ENCODE results near the gene GPR183. TPM values are rescaled to one million over a fixed set of nuclear protein-coding genes. Genes with fewer than 3 reads are reported as not detected.

The GPR183 gene
- total RNA-seq, 1 donor from 2014 or later: 7.7 TPM

DNA sequence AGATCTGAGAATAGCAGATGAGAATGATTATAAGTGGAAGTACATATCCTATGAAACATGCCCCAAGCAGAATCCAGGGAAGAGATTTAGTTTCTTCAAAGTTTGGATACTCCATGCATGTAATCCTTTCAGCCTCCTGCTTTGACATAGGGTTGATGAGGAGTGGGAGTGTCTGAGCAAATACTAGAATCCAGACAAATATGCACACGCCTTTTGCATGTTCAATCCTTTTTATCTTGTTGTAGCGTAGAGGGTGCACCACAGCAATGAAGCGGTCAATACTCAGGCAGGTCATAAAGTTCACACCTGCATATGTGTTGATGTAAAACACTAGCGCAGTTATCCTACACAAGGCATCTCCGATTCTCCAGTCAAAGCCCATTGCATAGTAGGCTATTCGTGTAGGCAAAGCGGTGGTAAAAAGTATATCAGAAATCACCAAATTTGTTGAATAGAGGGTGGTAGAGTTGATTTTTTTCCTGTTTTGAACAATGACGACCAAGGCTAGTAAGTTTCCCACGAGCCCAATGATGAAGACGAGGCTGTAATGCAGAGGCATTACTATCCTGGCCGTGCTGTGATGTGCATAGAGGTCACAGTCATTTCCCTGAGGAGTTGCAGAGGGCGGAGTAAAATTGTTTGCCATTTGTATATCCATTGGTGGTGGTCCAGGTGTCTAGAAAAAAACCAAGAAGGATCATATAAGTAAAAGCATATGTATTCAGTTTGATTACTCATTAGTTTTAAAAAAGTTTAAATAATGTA is 11.5 kb downstream of the GPR183 start:
- DNase-seq (ENCODE audit: low spot score): no peak

DNA sequence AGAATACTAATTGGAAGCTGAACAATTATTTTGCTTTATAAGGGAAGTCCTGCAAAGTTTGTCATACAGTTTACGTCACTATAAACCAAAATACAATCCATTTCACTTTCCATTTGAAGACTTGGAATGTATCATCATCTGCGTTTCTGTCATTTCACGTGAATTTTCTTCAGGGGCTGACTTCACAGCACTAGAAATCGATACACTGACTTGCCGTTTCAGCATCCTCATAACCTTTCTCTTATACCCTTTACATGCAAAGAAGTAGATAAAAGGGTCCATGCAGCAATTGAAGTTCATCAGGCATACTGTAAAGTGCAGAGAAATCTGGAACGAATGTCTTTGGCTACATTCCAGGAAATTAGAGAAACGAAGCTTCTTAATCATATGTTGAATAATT is 12.2 kb downstream of the GPR183 start:
- no peak for DNase-seq (ENCODE audit: low spot score)

DNA sequence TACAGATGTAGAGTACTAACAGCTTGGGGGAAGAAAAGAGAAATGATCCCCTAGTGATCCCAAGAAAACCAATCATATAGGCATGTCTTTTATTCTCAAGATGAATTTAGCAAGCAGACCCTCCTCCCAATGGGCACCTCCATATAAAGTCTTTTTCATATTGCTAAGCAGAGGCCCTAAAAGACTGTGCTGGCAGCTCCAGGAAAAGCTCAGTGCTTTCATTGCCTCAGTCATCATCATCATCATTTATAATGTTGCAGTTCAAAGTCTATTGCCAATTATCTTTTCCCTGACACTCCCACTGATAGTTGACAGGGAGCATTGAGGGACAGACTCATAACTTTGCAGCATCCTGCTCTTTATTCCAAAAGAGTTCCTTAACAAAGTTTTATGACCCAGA is 13.0 kb downstream of the GPR183 start:
- no peak for DNase-seq (ENCODE audit: low spot score)

DNA sequence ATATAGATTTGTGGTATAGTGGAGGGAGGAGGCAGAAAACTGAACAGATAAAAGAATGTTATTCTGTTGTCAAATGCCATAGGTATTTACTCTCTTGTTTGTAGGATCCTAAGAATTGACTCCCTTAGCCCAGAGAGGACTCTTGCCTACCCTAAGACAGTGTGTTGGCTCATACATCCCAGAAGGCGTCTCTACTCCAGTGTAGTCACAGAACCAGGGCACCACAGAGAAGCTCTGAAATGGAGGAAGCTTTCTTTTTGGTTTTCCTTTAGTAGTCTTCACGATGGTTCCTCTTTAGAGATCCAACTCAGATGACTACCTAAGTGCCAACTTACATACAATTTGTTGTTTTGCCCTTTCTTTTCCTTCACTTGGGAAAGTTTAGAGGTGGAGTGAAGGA is 14.0 kb downstream of the GPR183 start:
- no peak for DNase-seq (ENCODE audit: low spot score)

- DNase-seq (ENCODE audit: low spot score): no peak
These were observed 16.3 kb downstream of the GPR183 start for GRCh38 chr13:99290894-99291293.

DNA sequence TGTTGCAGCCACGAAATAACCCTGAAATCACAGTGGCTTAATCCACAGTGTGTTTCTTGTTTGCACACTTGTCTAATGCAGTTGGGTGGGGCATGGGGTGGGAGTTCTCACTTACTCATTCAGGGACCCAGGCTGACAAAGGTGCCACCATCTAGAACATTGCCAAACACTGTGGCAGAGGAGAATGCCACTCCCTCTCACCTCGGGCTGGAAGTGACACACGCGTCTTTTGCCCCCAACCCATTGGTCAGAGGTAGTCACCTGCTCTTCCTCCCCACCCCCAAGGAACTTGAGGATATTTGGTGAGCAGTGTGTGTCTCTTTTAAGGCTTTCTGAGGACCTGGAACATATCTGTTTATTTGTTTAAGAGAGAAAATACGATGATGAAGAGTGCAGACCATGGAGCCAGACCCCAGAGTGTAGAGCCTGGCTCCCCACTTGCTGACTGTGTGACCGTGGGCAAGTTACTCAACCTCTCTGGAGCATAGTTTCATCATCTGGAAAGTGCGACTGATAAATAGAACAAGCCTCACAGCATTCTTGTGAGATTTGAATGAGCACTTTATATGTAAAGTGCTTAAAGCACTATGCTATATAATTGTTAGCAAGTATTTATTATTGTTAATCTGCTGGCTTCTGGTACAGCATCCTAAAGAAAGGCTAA is 17.4 kb downstream of the GPR183 start:
- no peak for DNase-seq (ENCODE audit: low spot score)

- DNase-seq (ENCODE audit: low spot score): no peak
These were observed 17.9 kb downstream of the GPR183 start for GRCh38 chr13:99289271-99289670.

GRCh38 chr13:99288089-99288488 is 19.1 kb downstream of the GPR183 start:
- no peak for DNase-seq (ENCODE audit: low spot score)

GRCh38 chr13:99287551-99287950 is 19.6 kb downstream of the GPR183 start:
- DNase-seq (ENCODE audit: low spot score): no peak

- no peak for DNase-seq (ENCODE audit: low spot score)
These were observed 21.6 kb downstream of the GPR183 start for GRCh38 chr13:99285432-99286182.

DNA sequence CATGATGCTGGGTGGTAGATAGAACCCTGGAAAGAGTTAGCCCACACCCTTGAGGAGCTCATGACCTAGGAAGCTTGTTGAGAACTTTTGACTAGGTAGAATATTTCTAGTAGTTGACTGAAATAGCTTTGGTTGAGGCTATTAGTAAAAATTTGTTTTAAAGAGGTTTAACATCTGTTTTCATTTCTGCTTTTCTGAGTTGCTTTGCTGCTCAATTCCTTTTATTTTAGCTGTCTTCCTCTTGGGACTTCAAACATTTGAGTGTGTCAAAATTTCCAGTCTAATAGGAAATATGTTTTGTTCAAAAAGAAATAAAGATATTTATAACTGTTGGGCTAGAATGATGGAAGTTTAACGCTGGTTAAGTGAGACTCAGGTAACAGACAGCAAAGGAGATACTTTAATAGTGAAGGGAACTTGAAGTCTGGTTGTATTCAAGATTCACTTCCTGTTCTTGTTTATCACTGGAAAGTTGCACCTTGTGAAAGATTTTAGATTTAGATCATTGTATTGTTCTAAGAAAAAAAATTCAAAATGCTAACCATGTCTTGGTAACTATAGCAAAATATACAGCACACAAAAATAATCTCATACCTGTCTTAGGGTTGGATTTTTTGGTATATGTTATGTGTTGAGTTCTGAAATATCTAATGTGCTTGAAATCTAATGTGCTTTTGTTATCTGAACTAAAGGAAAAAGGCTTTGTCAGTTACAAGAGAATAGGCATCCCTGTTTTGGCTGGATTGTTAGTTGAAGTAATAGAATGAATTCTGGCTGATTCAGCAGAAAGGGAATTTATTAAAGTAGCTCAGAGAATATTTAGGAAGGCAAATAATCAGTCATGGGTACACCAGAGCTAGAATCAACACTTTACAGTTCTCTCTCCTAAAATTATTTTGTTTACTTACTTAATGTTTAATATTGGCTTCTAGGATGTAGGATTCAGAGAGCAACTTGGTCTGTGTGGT is 24.7 kb downstream of the GPR183 start:
- no peak for DNase-seq (ENCODE audit: low spot score)

DNA sequence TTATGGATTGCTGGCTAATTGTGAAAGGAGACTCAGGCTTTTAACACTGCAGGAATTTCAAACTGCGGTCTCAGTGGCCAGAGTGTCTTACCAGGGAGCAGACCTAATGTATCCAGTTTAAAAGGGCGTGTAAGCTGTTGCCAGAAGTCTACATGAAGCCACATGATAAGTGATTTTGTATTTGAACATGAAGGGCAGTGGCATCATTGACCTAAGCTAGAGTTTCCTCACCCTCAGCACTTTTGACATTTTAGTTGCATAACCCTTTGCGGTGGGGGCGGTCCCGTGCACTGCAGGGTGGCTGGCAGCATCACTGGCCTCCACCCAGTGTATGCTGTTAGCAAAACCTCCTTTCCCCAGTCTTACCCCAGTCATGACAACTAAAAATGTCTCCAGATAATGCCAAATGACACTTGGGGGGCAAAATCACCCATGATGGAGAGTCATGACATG is 25.4 kb downstream of the GPR183 start:
- DNase-seq (ENCODE audit: low spot score): no peak

- DNase-seq (ENCODE audit: low spot score): no peak
These were observed 27.0 kb downstream of the GPR183 start for GRCh38 chr13:99280166-99280565.

- DNase-seq (ENCODE audit: low spot score): no peak
These were observed 27.6 kb downstream of the GPR183 start for GRCh38 chr13:99279637-99280036.

GRCh38 chr13:99278843-99279242 is 28.4 kb downstream of the GPR183 start:
- no peak for DNase-seq (ENCODE audit: low spot score)

GRCh38 chr13:99278200-99278599 is 29.0 kb downstream of the GPR183 start:
- DNase-seq (ENCODE audit: low spot score): no peak

DNA sequence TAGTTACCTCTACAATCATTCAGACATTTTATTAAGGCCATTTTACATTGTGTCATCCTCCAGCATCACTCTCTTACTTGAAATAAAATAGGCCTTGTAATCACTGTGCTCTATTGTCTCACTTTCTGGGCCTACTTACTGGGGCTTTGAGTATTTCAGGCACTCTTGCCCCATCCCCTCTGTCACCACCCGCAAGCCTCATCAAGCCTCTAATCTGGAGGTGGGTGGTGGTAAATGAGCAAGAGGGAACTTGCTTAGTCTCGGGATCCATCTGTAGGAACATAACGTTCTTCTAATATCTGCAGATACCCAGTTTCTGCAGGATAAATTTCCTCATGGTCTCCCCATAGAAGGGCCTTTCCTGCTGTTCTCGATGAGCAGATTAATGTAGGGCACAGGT is 29.6 kb downstream of the GPR183 start:
- no peak for DNase-seq (ENCODE audit: low spot score)

- DNase-seq (ENCODE audit: low spot score): no peak
These were observed 30.5 kb downstream of the GPR183 start for GRCh38 chr13:99276706-99277105.

DNA sequence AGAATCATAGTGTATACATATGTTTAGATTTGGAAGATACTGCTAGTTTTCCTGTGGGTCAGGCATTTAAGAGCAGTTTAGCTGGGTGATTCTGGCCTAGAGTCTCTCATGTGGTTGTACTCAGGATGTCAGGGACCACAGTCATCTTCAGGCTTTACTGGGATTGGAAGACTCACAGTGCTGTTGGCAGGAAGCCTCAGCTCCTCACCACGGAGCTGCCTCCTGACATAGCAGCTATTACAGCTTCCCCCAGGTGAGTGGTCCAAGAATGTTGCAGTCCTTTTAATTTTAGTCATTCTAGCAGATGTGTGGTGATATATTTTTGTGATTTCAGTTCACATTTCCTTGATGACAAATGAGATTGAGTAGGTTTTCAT is 32.1 kb downstream of the GPR183 start:
- no peak for DNase-seq (ENCODE audit: low spot score)

GRCh38 chr13:99273128-99273527 is 34.1 kb downstream of the GPR183 start:
- no peak for DNase-seq (ENCODE audit: low spot score)

GRCh38 chr13:99272481-99272880 is 34.7 kb downstream of the GPR183 start:
- DNase-seq (ENCODE audit: low spot score): no peak

Data from umbilical cord (tissue), 2 donors.